IMR-90 (cell line): ENCODE measurements around the gene FAM83G. TPM values are rescaled to one million over a fixed set of nuclear protein-coding genes. Genes with fewer than 3 reads are reported as not detected.

Source experiments
- ATAC-seq: fragments of 200-7000 bp; cut with Tn5 transposase; 2 replicates; pipeline ENCODE4 v1.9.1; 2020; ENCODE audit warnings: low read depth, mild to moderate bottlenecking, moderate library complexity
- BruUV-seq: library from RNA; stranded (reverse); fragments of 400-500 nt; replicated peaks from 2 replicates; lab custom pipeline; 2021; lab: Mats Ljungman, UMichigan
- CTCF ChIA-PET: fragments of 300-600 bp; formaldehyde crosslinking; extraction: SDS; loops from one replicate; lab custom pipeline; 2021; ENCODE audit warnings: antibody characterized with exemption; lab: Yijun Ruan, JAX
- POLR2A ChIA-PET: fragments of 300-600 bp; sonication (Branson Sonifier 250); formaldehyde crosslinking; loops from one replicate; lab custom pipeline; 2022; ENCODE audit warnings: antibody characterized with exemption; ENCODE audit not compliant: unreplicated experiment; lab: Charles Lee
- DNase-seq: peaks from one replicate; pipeline ENCODE4 v3.0.0; 2013
- H2AFZ ChIP-seq: replicated peaks from 2 replicates; pipeline ENCODE3; 2013; ENCODE audit warnings: low read length, mild to moderate bottlenecking; ENCODE audit not compliant: poor library complexity
- H2AK5ac ChIP-seq: 2 replicates; pipeline ENCODE4 v1.6.1; 2013; ENCODE audit warnings: low read depth, low read length, inconsistent platforms
- H2AK9ac ChIP-seq: replicated peaks from 2 replicates; pipeline ENCODE3; 2013; ENCODE audit warnings: mild to moderate bottlenecking, low read depth, low read length, moderate library complexity; ENCODE audit not compliant: poor library complexity
- H2BK120ac ChIP-seq: 2 replicates; pipeline ENCODE4 v1.6.1; 2013; ENCODE audit warnings: low read depth, low read length, inconsistent platforms
- H2BK15ac ChIP-seq: 3 replicates; pipeline ENCODE4 v1.6.1; 2013; ENCODE audit warnings: low read depth, low read length, inconsistent platforms
- H2BK20ac ChIP-seq: 2 replicates; pipeline ENCODE4 v1.6.1; 2013; ENCODE audit warnings: low read depth, mild to moderate bottlenecking, inconsistent platforms, low read length, moderate library complexity
- H2BK5ac ChIP-seq: 2 replicates; pipeline ENCODE4 v1.6.1; 2013; ENCODE audit warnings: mild to moderate bottlenecking, low read depth, low read length, inconsistent platforms; ENCODE audit not compliant: poor library complexity, severe bottlenecking
- H3K14ac ChIP-seq: replicated peaks from 2 replicates; pipeline ENCODE4 v1.6.1; 2013; ENCODE audit warnings: low read depth, low read length, inconsistent platforms
- H3K18ac ChIP-seq: 2 replicates; pipeline ENCODE4 v1.6.1; 2013; ENCODE audit warnings: low read depth, low read length, control low read depth
- H3K23ac ChIP-seq: 2 replicates; pipeline ENCODE4 v1.6.1; 2013; ENCODE audit warnings: low read depth, low read length, inconsistent platforms
- H3K27ac ChIP-seq: 2 replicates; pipeline ENCODE4 v1.5.1; 2013; ENCODE audit warnings: mild to moderate bottlenecking, control low read depth, low read length; ENCODE audit not compliant: insufficient read depth
- H3K27me3 ChIP-seq: 2 replicates; pipeline ENCODE4 v1.6.1; 2013; ENCODE audit warnings: low read length; ENCODE audit not compliant: control insufficient read depth, insufficient read depth
- H3K36me3 ChIP-seq: 2 replicates; pipeline ENCODE4 v1.6.1; 2013; ENCODE audit warnings: low read length, mixed read lengths; ENCODE audit not compliant: control insufficient read depth, insufficient read depth
- H3K4ac ChIP-seq: 2 replicates; pipeline ENCODE4 v1.6.1; 2013; ENCODE audit warnings: low read depth, low read length, inconsistent platforms
- H3K4me1 ChIP-seq: 2 replicates; pipeline ENCODE4 v1.6.1; 2013; ENCODE audit warnings: low read length, mixed read lengths; ENCODE audit not compliant: control insufficient read depth, insufficient read depth
- H3K4me2 ChIP-seq: 2 replicates; pipeline ENCODE4 v1.6.1; 2013; ENCODE audit warnings: low read depth, mild to moderate bottlenecking, control low read depth, low read length, moderate library complexity
- H3K4me3 ChIP-seq: 2 replicates; pipeline ENCODE4 v1.5.1; 2013; ENCODE audit warnings: low read depth, mild to moderate bottlenecking, control low read depth, low read length, moderate library complexity; ENCODE audit not compliant: insufficient read depth
- H3K56ac ChIP-seq: 2 replicates; pipeline ENCODE4 v1.6.1; 2013; ENCODE audit warnings: low read length, inconsistent platforms; ENCODE audit not compliant: insufficient read depth; ENCODE audit errors: extremely low read depth
- H3K79me1 ChIP-seq, 2 experiments: 2 replicates each; pipeline ENCODE4 v1.6.1; 2013; ENCODE audit warnings: low read length in 2 of 2, inconsistent platforms in 1 of 2, low read depth in 1 of 2
- H3K9ac ChIP-seq: 2 replicates; pipeline ENCODE4 v1.6.1; 2013; ENCODE audit warnings: low read depth, low read length, control low read depth
- H3K9me1 ChIP-seq: 2 replicates; pipeline ENCODE4 v1.6.1; 2013; ENCODE audit warnings: low read length, inconsistent platforms; ENCODE audit not compliant: insufficient read depth
- H3K9me3 ChIP-seq: 2 replicates; pipeline ENCODE4 v1.6.1; 2013; ENCODE audit warnings: low read length; ENCODE audit not compliant: control insufficient read depth, insufficient read depth
- H4K20me1 ChIP-seq: 2 replicates; pipeline ENCODE4 v1.6.1; 2013; ENCODE audit warnings: low read length, inconsistent platforms; ENCODE audit not compliant: insufficient read depth
- H4K5ac ChIP-seq: 2 replicates; pipeline ENCODE4 v1.6.1; 2013; ENCODE audit warnings: mild to moderate bottlenecking, low read depth, low read length, control low read depth
- H4K8ac ChIP-seq, 2 experiments: 2 replicates each; pipeline ENCODE4 v1.6.1; 2013; ENCODE audit warnings: low read depth in 2 of 2, low read length in 2 of 2, control low read depth in 1 of 2, inconsistent platforms in 1 of 2
- H4K91ac ChIP-seq: 2 replicates; pipeline ENCODE4 v1.6.1; 2013; ENCODE audit warnings: low read depth, low read length, inconsistent platforms; ENCODE audit not compliant: insufficient read depth
- MAFK ChIP-seq: IDR thresholded peaks from 2 replicates; pipeline ENCODE4 v1.6.1; 2012; ENCODE audit warnings: low read depth, low read length, improper control_type of control experiment
- POLR2A ChIP-seq: IDR thresholded peaks from 2 replicates; pipeline ENCODE4 v1.6.1; 2012; ENCODE audit warnings: mild to moderate bottlenecking, low read depth, low read length
- WGBS, 2 experiments: methylation state at CpG; one replicate each; pipeline versions ENCODE4 v1.1.5 to v1.1.7; 2013; ENCODE audit warnings: missing lambda C conversion rate in 2 of 2; ENCODE audit not compliant: insufficient read length in 1 of 2; ENCODE audit errors: extremely low coverage in 2 of 2; 5-methylcytosine and 5-hydroxymethylcytosine counted together
- dilution Hi-C: fragments of 300-500 bp; cut with HindIII; formaldehyde crosslinking; loops from one replicate; pipeline ENCODE4 v1.14.3; 2018; ENCODE audit warnings: low sequenced_read_pairs; ENCODE audit not compliant: unreplicated experiment
- in situ Hi-C: fragments of 300-500 bp; cut with MboI; formaldehyde crosslinking; loops from 3 replicates; pipeline ENCODE4 v1.14.3; 2019; ENCODE audit warnings: low sequenced_read_pairs, inconsistent platforms, mixed read lengths
- intact Hi-C: fragments of 100-400 bp; cut with micrococcal nuclease; formaldehyde crosslinking; loops from 2 replicates; pipeline ENCODE4 v1.10.0; 2022
- polyA plus RNA-seq, 3 experiments: library from polyadenylated mRNA; depleted of rRNA; stranded (reverse); fragments of >200 nt; gene quantifications; 2 replicates each; pipeline ENCODE4 v1.2.3, GENCODE V29; 2012; ENCODE audit warnings: low replicate concordance in 1 of 3
- total RNA-seq: library from RNA; depleted of rRNA; stranded (reverse); fragments of >200 nt; gene quantifications from 2 replicates; pipeline ENCODE4 v1.2.3, GENCODE V29; 2012
- TF ChIP-seq, protein P1 (sequence below): fragments of 150-350 bp; IDR thresholded peaks from 2 replicates; pipeline ENCODE4 v1.6.1; 2017; ENCODE audit warnings: mild to moderate bottlenecking, antibody characterized with exemption, low read length, low read depth

The FAM83G gene
- total and polyA plus RNA-seq, 2 of the 4 experiments (the other 2 are of a cell fraction): 9.5 to 12.6 TPM

DNA sequence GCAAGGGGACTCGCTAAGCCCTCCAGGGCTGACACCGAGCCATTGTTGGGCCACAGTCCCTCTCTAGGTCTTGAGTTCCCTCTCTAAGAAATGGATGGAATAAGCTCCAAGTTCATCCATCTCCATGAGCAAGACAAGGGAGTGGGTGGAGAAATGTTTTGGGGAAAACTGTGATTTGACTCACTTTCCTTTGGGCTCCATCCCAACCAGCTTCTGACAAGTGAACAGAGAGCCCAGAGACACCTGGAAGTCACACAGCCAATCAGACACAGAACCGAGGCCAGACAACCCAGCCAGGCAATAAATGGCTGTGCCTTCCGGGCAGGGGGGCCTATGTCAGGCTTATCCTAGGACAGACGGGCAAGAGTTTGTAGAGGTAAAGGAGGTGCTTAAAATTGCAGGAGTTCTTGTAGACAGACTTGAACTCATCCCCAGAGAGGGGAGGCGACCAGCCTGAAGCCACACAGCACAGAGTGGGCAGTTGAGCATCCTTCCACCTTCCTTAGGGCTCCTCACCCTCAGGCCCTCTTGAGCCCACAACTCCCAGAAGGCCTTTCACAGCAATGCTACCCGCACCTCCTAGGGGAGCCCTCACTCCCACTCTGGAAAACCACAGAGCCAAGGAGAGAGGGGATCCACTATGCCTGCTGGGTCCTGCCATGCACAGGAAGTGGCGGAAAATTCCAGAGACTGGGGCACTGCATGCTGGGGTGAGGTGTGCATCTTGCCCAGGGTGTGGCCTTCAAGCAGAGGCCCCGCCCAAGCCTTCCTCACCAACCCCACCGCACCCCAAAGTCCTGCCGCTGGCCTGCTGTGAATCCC is 9.5 kb upstream of the FAM83G start:
- H3K79me1 ChIP-seq: no peaks in the 10 kb centered on the region; a peak in 1 of 4 replicates
- peaks cover 5% of the 10 kb centered on the region for H3K4me1 ChIP-seq
- no peak overlapping the region for H3K56ac ChIP-seq
- H2AK5ac ChIP-seq: no peak overlapping the region
- no peak overlapping the region for H4K5ac ChIP-seq
- dilution Hi-C loops (no loop called here), intact Hi-C loops (no loop called here), in situ Hi-C loops (no loop called here)
- TF ChIP-seq POLR2A (no peak), MAFK (no peak)
- TF ChIP-seq, protein P1, sequence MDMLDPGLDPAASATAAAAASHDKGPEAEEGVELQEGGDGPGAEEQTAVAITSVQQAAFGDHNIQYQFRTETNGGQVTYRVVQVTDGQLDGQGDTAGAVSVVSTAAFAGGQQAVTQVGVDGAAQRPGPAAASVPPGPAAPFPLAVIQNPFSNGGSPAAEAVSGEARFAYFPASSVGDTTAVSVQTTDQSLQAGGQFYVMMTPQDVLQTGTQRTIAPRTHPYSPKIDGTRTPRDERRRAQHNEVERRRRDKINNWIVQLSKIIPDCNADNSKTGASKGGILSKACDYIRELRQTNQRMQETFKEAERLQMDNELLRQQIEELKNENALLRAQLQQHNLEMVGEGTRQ: no peak
- H2BK5ac ChIP-seq: no peak overlapping the region
- BruUV-seq: no TSS peak
- WGBS, 2 experiments: 73% methylated on average over 5 of the region's 11 CpGs; no CpG with 5 or more reads in 1 of the 2 experiments
- no peak overlapping the region for H2AFZ ChIP-seq
- no peaks in the 10 kb centered on the region for H3K36me3 ChIP-seq
- H4K8ac ChIP-seq: no peak overlapping the region
- no peak overlapping the region for H2BK20ac ChIP-seq
- H2BK120ac ChIP-seq: no peak overlapping the region
- H2AK9ac ChIP-seq: no peak overlapping the region
- no peak overlapping the region for H2BK15ac ChIP-seq
- no peak overlapping the region for H3K27ac ChIP-seq
- no peaks in the 10 kb centered on the region; the same call in 1 of the 2 replicates for H3K27me3 ChIP-seq
- H3K4ac ChIP-seq: no peak overlapping the region
- H4K91ac ChIP-seq: no peak overlapping the region
- H3K4me3 ChIP-seq: no peak overlapping the region
- H3K9me3 ChIP-seq: no peaks in the 10 kb centered on the region
- ChIA-PET POLR2A (no interaction called here), CTCF (no interaction called here)
- H4K20me1 ChIP-seq: no peaks in the 10 kb centered on the region
- no peak overlapping the region for H3K9ac ChIP-seq
- no peak overlapping the region for H3K14ac ChIP-seq
- no peak overlapping the region for H3K18ac ChIP-seq
- ATAC-seq (no peak), DNase-seq (no peak)
- no peak overlapping the region for H3K4me2 ChIP-seq
- peaks cover 11% of the 10 kb centered on the region for H3K9me1 ChIP-seq
- H3K23ac ChIP-seq: no peak overlapping the region
